Frontal cortex (tissue), 4 donors: ENCODE measurements around the gene CPPED1. TPM values are rescaled to one million over a fixed set of nuclear protein-coding genes. Genes with fewer than 3 reads are reported as not detected.

Source experiments
- DNase-seq, 2 donors: peaks; one replicate each; pipeline ENCODE4 v3.0.0; 2012; ENCODE audit warnings: low spot score in 2 of 2
- FAIRE-seq: peaks from 2 replicates; lab custom pipeline; 2012; peaks lifted over from hg19 to GRCh38; lab: Jason Lieb, UNC
- total RNA-seq: library from RNA; depleted of rRNA; stranded (reverse); fragments of >200 nt; gene quantifications from one replicate; pipeline ENCODE4 v1.2.3, GENCODE V29; 2014
- donor health status: control.
- donor health status: control.
- donor health status: control.

The CPPED1 gene
- total RNA-seq, 1 donor from 2014 or later = 4.1 TPM

GRCh38 chr16:12697437-12697836, 106.2 kb downstream of the CPPED1 start:
- FAIRE-seq (no peak), DNase-seq (no peak)

- FAIRE-seq (no peak), DNase-seq (no peak)
Measured at GRCh38 chr16:12695454-12695853, 108.2 kb downstream of the CPPED1 start.

DNA sequence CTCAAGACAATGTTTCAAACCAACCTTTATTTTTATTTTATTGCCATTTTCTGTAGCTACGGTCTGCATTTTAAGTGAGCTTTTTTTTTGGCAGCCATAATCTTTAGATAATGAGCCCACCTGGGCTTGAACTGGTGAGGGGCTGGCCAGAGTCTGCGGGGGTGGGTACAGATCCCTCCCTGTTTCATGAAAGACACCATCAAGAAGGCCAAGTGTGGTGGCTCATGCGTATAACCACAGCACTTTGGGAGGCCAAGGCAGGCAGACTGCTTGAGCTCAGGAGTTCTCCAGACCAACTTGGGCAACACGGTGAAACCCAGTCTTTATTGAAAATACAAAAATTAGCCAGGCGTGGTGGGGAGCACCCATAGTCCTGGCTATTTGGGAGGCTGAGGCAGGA, 113.7 kb downstream of the CPPED1 start:
- no peak for FAIRE-seq
- no peak for DNase-seq

- DNase-seq (no peak), FAIRE-seq (no peak)
Measured at GRCh38 chr16:12688951-12689850, 114.5 kb downstream of the CPPED1 start.

GRCh38 chr16:12685806-12686205, 117.9 kb downstream of the CPPED1 start:
- peak; percentile 8 to 20 for DNase-seq
- no peak for FAIRE-seq

DNA sequence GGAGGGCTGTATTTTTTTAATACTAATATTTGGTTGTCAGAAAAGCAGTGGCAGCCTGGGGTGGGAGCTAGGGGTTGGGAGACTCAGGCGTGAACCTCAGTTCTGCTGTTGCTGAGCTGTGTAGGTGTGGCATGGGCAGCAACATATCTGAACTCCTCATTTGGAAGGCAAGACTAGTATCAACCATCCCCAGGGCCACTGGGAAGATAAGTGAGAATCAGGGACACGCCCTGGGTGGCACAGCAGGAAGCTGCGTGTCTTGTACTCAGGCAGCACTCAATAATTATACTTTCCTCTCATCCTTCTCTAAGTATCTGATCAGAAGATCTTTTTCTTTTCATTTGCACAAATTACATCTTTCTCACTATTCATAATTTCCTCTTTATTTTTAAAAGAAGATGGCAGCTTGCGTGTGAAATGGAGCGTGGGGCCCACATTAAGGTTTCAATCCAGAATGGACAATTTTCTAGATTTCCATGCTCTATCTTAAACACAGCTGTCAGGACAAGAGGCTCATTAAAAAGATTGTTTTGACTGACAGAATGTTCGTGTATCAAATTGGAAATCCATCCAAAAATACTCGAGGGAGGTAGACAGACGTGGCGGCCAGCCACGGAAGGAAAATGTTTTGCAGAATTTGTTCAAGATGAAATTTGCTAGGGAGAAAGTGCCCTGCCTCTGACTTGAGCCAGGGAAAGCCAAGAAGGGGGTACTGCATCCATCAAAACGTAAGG, 121.1 kb downstream of the CPPED1 start:
- no peak for DNase-seq
- no peak for FAIRE-seq

GRCh38 chr16:12681653-12682052, 122.0 kb downstream of the CPPED1 start:
- DNase-seq (no peak), FAIRE-seq (no peak)

DNA sequence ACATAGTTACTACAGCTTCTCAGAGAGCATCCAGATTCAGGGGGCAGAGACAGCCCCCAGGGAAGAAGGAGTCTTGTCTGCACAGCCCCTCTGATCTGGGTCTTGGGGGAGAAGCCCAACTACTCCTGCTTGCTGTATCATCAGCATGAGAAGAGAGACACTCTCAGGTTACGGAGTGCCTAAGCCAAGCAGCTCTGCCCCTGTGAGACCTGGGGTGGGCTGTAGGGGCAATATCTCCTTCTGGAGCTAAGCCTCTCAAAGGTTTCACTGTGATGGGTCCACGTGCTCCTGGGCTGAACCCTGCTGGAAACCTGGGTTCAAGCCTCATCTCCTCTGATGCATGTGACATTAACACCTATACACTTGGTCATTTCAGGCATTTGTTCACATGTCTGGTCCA, 123.2 kb downstream of the CPPED1 start:
- no peak for FAIRE-seq
- no peak for DNase-seq

GRCh38 chr16:12679660-12680272, 123.9 kb downstream of the CPPED1 start:
- DNase-seq (no peak), FAIRE-seq (no peak)

DNA sequence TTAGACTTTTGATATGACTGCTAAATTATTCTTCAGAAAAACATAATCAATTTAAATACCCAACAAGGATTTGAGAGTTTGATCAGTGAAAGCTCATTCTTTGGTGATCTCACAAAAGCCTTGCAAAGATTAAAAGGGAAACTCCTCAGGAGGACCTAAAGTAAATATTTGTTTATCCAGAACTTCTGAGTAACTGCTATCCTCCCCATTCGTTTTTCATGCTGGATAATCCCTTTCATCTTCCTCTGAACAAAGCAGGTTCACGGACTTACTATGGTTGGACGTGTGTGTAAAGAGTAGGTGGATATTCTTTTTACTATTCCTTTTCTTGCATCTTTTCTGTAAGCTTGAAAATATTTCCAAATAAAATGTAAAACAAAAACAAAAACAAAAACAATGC, 124.7 kb downstream of the CPPED1 start:
- DNase-seq (no peak), FAIRE-seq (peak; percentile 13)

- DNase-seq (no peak), FAIRE-seq (no peak)
Measured at GRCh38 chr16:12677502-12677901, 126.2 kb downstream of the CPPED1 start.

DNA sequence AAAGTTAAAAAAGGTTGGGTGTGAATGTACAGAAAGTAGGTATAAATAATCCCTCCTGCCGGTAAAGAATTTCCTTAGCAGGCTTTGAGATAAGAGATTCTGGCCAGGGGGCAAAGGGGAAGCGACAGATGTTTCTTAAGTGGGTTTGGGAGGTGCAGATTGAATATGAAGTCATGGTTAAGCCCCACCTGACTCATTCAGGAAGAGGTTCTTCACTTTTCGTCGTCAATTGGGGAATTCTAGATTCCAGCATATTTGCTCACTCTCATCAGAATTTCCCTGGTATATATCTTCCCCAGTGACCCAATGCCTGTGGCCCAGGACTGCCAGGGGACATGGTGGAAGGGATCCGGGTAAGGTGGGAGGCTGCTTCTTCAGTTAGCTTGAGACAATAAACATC, 127.8 kb downstream of the CPPED1 start:
- FAIRE-seq (no peak), DNase-seq (no peak)

DNA sequence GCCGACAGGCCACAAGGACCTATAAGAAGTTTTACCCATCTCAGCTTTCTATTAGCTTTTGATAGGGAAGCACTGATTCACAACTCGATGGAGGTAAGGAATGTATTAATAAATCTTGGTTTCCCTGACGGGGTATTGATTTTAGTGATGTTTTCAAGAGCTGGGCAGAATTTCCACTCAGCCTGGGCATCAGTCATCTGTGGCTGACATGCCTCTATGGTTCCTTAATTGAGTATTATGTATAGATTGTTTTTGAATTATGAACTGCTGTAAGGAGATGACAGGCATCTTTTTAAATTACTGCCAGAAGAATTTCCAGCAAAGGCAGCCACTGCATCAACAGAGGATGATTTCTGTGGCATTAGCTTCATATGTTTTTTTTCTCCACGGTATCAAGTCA, 128.6 kb downstream of the CPPED1 start:
- FAIRE-seq (no peak), DNase-seq (no peak)

- no peak for FAIRE-seq
Measured at GRCh38 chr16:12674524-12674923, 129.2 kb downstream of the CPPED1 start.

DNA sequence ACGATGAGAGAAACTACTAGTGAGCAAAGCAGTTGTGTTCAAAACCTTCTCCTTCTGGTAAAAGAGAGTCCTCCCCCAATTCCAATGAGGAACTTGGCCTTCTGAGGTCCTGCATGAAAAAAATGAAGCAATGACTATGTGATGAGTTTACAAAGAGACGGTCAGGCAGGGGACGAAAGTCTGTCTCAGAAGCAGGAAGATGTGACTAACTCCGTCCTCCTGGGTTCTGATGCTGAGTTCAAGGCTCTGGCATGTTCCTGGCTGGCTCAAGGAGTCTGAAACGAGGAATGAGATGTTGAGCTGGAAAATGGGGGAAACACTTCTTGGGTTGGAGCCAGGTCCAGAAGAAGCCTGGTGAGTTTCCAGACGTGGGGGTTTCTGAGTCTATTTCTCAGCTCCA, 129.6 kb downstream of the CPPED1 start:
- FAIRE-seq (no peak), DNase-seq (no peak)

More at GRCh38 chr16:12674524-12674923, 129.2 kb downstream of the CPPED1 start:
- no peak for DNase-seq

DNA sequence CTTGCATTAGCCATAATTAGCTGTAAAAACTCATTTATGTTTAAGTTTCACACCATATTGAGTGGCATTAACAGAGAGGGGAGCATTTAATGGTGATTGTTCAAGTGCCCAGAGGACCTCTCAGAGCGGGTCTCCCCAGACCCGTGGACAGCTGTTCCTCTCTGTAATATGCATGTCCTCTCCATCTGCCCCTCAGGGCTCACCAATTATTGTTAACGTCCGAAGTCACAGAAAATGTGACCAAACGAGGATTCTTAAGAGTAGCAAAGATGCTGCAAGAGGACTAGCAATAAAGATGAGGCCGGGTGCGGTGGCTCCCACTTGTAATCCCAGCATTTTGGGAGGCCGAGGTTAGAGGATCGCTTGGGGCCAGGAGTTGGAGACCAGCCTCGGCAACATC, 130.2 kb downstream of the CPPED1 start:
- DNase-seq (no peak), FAIRE-seq (no peak)

- DNase-seq = no peak
- FAIRE-seq = no peak
Measured at GRCh38 chr16:12672986-12673385, 130.7 kb downstream of the CPPED1 start.

GRCh38 chr16:12669908-12670307, 133.8 kb downstream of the CPPED1 start:
- DNase-seq (no peak), FAIRE-seq (no peak)

GRCh38 chr16:12667909-12668308, 135.8 kb downstream of the CPPED1 start:
- no peak for DNase-seq
- FAIRE-seq = no peak

GRCh38 chr16:12664164-12664733, 139.4 kb downstream of the CPPED1 start:
- no peak for DNase-seq
- no peak for FAIRE-seq
